Epithelial cell of proximal tubule (primary cell): ENCODE data around the gene PCP4. TPM values are rescaled to one million over a fixed set of nuclear protein-coding genes. Genes with fewer than 3 reads are reported as not detected.

Source experiments
- DNase-seq: peaks from one replicate; pipeline ENCODE4 v3.0.0-alpha.2; 2011; ENCODE audit warnings: low read depth
- H3K4me3 ChIP-seq: 2 replicates; pipeline ENCODE4 v1.5.1; 2011; ENCODE audit warnings: low read depth, mild to moderate bottlenecking, low read length
- total RNA-seq: library from RNA; depleted of rRNA; stranded (reverse); fragments of >200 nt; gene quantifications from 2 replicates; pipeline ENCODE4 v1.2.3, GENCODE V29; 2015
- TF ChIP-seq, protein P1 (sequence below): conservative IDR thresholded peaks from 2 replicates; pipeline ENCODE4 v1.5.1; 2012; ENCODE audit warnings: low read depth, mild to moderate bottlenecking, low read length

Gene PCP4
- total RNA-seq, 1 donor from 2014 or later, result not detected

- no peak for DNase-seq
- H3K4me3 ChIP-seq, result no peak overlapping the region
- TF ChIP-seq, protein P1, sequence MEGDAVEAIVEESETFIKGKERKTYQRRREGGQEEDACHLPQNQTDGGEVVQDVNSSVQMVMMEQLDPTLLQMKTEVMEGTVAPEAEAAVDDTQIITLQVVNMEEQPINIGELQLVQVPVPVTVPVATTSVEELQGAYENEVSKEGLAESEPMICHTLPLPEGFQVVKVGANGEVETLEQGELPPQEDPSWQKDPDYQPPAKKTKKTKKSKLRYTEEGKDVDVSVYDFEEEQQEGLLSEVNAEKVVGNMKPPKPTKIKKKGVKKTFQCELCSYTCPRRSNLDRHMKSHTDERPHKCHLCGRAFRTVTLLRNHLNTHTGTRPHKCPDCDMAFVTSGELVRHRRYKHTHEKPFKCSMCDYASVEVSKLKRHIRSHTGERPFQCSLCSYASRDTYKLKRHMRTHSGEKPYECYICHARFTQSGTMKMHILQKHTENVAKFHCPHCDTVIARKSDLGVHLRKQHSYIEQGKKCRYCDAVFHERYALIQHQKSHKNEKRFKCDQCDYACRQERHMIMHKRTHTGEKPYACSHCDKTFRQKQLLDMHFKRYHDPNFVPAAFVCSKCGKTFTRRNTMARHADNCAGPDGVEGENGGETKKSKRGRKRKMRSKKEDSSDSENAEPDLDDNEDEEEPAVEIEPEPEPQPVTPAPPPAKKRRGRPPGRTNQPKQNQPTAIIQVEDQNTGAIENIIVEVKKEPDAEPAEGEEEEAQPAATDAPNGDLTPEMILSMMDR, result no peak
Observed at GRCh38 chr21:39972976-39973770, 105.9 kb downstream of the PCP4 start.

DNA sequence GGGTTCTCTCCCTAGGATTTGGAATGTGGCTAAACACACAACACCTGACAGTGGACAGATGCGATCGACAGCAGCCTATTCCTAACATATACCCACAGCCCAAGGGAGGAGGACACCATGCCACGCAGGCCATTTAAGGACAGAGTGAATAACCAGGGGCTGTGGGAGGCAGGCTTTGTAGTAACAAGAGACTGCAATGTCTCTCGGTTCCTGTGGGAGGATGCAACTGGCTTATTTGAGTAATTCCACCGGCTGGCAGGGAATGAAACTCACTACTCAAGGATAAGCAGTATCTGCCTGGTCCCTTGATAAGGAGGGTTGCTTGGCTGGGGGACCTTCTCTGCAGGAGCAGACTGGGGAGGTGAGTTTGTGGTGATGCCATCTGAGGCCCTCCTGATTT, 109.6 kb downstream of the PCP4 start:
- TF ChIP-seq, protein P1, result no peak
- no peak overlapping the region for H3K4me3 ChIP-seq
- no peak for DNase-seq

Other genes starting within 250 kb of the PCP4 start
- 0.40 and 0.87 TPM in 2 replicates for gene IGSF5, start 122.3 kb upstream of the PCP4 start, total RNA-seq